Measurements from ENCODE around the gene NR3C2.
"Not testable (repeated sequence)": the region's sequence is repeated elsewhere in the genome, so short reads cannot be mapped to it uniquely, and the experiment has no call there.

NR3C2 gene

GRCh38 chr4:148196164-148196563 is 246.1 kb downstream of the NR3C2 start:
- H3K27me3 ChIP-seq (replicated peaks; ENCODE audit: insufficient read depth, low read length): no peaks in the 10 kb centered on the region
- no peak overlapping the region for H3K4me3 ChIP-seq (ENCODE audit: low read length)
- H3F3A ChIP-seq (ENCODE audit: insufficient read depth, low read length): no peaks in the 10 kb centered on the region
- no peaks in the 10 kb centered on the region for H3K4me1 ChIP-seq (ENCODE audit: low read length)
- no peaks in the 10 kb centered on the region for H3K9me3 ChIP-seq (replicated peaks; ENCODE audit: insufficient read depth, low read length)
- no peak overlapping the region for H3K27ac ChIP-seq (ENCODE audit: low read length)
- H3K79me2 ChIP-seq (ENCODE audit: low read length): no peaks in the 10 kb centered on the region
- H3K9me2 ChIP-seq (replicated peaks; ENCODE audit: insufficient read depth, low read length): no peaks in the 10 kb centered on the region
- H3K4me2 ChIP-seq (ENCODE audit: low read depth, low read length): no peak overlapping the region
- no peak for DNase-seq
- TF ChIP-seq EZH2phosphoT487 (IDR thresholded peaks at IDR 0.05; ENCODE audit: low read length) (no peak), EZH2 (optimal IDR thresholded peaks at IDR 0.05; ENCODE audit: low read depth, low read length) (no peak)
- TF ChIP-seq, protein P1, sequence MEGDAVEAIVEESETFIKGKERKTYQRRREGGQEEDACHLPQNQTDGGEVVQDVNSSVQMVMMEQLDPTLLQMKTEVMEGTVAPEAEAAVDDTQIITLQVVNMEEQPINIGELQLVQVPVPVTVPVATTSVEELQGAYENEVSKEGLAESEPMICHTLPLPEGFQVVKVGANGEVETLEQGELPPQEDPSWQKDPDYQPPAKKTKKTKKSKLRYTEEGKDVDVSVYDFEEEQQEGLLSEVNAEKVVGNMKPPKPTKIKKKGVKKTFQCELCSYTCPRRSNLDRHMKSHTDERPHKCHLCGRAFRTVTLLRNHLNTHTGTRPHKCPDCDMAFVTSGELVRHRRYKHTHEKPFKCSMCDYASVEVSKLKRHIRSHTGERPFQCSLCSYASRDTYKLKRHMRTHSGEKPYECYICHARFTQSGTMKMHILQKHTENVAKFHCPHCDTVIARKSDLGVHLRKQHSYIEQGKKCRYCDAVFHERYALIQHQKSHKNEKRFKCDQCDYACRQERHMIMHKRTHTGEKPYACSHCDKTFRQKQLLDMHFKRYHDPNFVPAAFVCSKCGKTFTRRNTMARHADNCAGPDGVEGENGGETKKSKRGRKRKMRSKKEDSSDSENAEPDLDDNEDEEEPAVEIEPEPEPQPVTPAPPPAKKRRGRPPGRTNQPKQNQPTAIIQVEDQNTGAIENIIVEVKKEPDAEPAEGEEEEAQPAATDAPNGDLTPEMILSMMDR (IDR thresholded peaks at IDR 0.05; ENCODE audit: low read length): no peak
- H3K36me3 ChIP-seq (replicated peaks; ENCODE audit: insufficient read depth, low read length): no peaks in the 10 kb centered on the region
- H4K20me1 ChIP-seq (ENCODE audit: insufficient read depth, low read length): no peaks in the 10 kb centered on the region
- H2AFZ ChIP-seq (ENCODE audit: low read length): no peak overlapping the region
- H3K9ac ChIP-seq (ENCODE audit: low read length): no peak overlapping the region

DNA sequence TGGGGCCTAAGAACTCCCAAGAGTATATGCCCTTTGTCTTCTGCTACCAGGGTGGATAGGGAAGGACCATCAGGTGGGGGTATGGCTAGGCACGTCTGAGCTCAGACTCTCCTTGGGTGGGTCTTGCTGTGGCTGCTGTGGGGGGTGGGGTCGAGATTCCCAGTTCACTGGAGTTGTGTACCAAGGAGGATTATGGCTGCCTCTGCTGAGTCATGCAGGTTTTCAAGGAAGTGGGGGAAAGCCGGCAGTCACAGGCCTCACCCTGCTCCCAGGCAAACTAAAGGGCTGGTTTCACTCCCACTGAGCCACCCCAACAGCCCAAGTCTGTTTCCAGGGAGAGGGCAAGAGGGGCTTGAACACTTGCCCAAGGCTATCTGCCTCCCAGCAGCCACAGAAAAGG is 249.7 kb downstream of the NR3C2 start:
- DNase-seq: no peak
- no peaks in the 10 kb centered on the region for H3K36me3 ChIP-seq (replicated peaks; ENCODE audit: insufficient read depth, low read length)
- H3K79me2 ChIP-seq (ENCODE audit: low read length): no peaks in the 10 kb centered on the region
- no peaks in the 10 kb centered on the region for H3F3A ChIP-seq (ENCODE audit: insufficient read depth, low read length)
- no peaks in the 10 kb centered on the region for H3K9me3 ChIP-seq (replicated peaks; ENCODE audit: insufficient read depth, low read length)
- no peak overlapping the region for H2AFZ ChIP-seq (ENCODE audit: low read length)
- H3K27ac ChIP-seq (ENCODE audit: low read length): no peak overlapping the region
- no peaks in the 10 kb centered on the region for H3K9me2 ChIP-seq (replicated peaks; ENCODE audit: insufficient read depth, low read length)
- H3K4me2 ChIP-seq (ENCODE audit: low read depth, low read length): no peak overlapping the region
- H3K9ac ChIP-seq (ENCODE audit: low read length): no peak overlapping the region
- H4K20me1 ChIP-seq (ENCODE audit: insufficient read depth, low read length): no peaks in the 10 kb centered on the region
- H3K4me1 ChIP-seq (ENCODE audit: low read length): no peaks in the 10 kb centered on the region
- TF ChIP-seq, protein P1 (IDR thresholded peaks at IDR 0.05; ENCODE audit: low read length): no peak
- no peak for TF ChIP-seq EZH2 (optimal IDR thresholded peaks at IDR 0.05; ENCODE audit: low read depth, low read length)
- TF ChIP-seq EZH2phosphoT487 (IDR thresholded peaks at IDR 0.05; ENCODE audit: low read length): no peak
- H3K27me3 ChIP-seq (replicated peaks; ENCODE audit: insufficient read depth, low read length): no peaks in the 10 kb centered on the region
- H3K4me3 ChIP-seq (ENCODE audit: low read length): no peak overlapping the region

DNA sequence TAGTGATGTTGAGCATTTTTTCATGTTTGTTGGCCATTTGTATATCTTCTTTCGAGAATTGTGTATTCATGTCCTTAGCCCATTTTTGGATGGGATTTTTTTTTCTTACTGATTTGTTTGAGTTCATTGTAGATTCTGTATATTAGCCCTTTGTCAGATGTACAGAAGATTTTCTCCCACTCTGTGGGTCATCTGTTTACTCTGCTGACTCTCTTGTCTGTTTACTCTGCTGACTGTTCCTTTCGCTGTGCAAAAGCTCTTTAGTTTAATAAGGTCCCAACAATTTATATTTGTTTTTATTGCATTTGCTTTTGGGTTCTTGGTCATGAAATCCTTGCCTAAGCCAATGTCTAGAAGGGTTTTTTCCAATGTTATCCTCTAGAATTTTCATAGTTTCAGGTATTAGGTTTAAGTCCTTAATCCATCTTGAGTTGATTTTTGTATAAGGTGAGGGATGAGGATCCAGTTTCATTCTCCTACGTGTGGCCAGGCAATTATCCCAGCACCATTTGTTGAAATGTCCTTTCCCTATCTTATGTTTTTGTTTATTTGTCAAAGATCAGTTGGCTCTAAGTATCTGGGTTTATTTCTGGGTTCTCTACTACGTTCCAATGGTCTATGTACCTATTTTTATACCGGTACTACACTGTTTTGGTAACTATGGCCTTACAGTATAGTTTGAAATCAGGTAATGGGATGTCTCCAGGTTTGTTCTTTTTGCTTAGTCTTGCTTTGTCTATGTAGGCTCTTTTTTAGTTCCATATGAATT is 254.6 kb downstream of the NR3C2 start:
- H3K79me2 ChIP-seq (ENCODE audit: low read length); H4K20me1 ChIP-seq (ENCODE audit: insufficient read depth, low read length); H2AFZ ChIP-seq (ENCODE audit: low read length); H3K9me2 ChIP-seq (replicated peaks; ENCODE audit: insufficient read depth, low read length); H3K27me3 ChIP-seq (replicated peaks; ENCODE audit: insufficient read depth, low read length); H3K4me1 ChIP-seq (ENCODE audit: low read length); H3K36me3 ChIP-seq (replicated peaks; ENCODE audit: insufficient read depth, low read length); H3F3A ChIP-seq (ENCODE audit: insufficient read depth, low read length); H3K9me3 ChIP-seq (replicated peaks; ENCODE audit: insufficient read depth, low read length); H3K27ac ChIP-seq (ENCODE audit: low read length); DNase-seq; H3K4me3 ChIP-seq (ENCODE audit: low read length); H3K4me2 ChIP-seq (ENCODE audit: low read depth, low read length); H3K9ac ChIP-seq (ENCODE audit: low read length): not testable (repeated sequence)

DNA sequence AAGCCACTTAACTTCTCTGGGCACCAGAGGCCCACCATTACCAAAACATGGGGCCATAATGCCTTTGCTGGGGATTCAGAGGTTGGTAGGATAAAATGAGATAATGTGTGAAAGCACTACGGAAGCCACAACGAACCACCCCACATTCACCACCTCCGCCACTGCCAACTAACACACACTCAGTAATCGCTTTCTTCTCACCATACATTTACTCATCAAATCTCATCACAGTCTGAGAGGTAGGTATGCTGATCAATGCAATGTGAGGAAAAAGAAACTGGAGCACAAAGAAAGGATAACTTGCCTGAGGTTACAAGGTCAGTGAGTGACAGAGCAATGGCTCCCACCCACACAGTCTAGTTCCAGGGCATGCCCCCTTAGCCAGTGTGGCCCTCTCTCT is 257.3 kb downstream of the NR3C2 start:
- Histone ChIP-seq H3K9ac (ENCODE audit: low read length) (no peak overlapping the region), H3K27ac (ENCODE audit: low read length) (no peak overlapping the region), H3K4me1 (ENCODE audit: low read length) (no peaks in the 10 kb centered on the region), H3K27me3 (replicated peaks; ENCODE audit: insufficient read depth, low read length) (no peaks in the 10 kb centered on the region), H3K4me3 (ENCODE audit: low read length) (no peak overlapping the region), H3K9me3 (replicated peaks; ENCODE audit: insufficient read depth, low read length) (no peaks in the 10 kb centered on the region), H3K4me2 (ENCODE audit: low read depth, low read length) (no peak overlapping the region), H3K79me2 (ENCODE audit: low read length) (no peaks in the 10 kb centered on the region), H3K9me2 (replicated peaks; ENCODE audit: insufficient read depth, low read length) (no peaks in the 10 kb centered on the region), H3F3A (ENCODE audit: insufficient read depth, low read length) (no peaks in the 10 kb centered on the region), H2AFZ (ENCODE audit: low read length) (no peak overlapping the region), H3K36me3 (replicated peaks; ENCODE audit: insufficient read depth, low read length) (no peaks in the 10 kb centered on the region), H4K20me1 (ENCODE audit: insufficient read depth, low read length) (no peaks in the 10 kb centered on the region)
- TF ChIP-seq EZH2 (optimal IDR thresholded peaks at IDR 0.05; ENCODE audit: low read depth, low read length) (no peak), EZH2phosphoT487 (IDR thresholded peaks at IDR 0.05; ENCODE audit: low read length) (no peak)
- DNase-seq: no peak
